Stimulated activated CD8-positive, alpha-beta memory T cell treated with anti-CD3 and anti-CD28 coated beads, Interleukin-15, amount 100 ng/mL, for 24 hours (primary cell): Measurements from ENCODE around the gene MBTPS1.
A peak's percentile ranks its signal among the peaks of the same experiment; 100 is the strongest.

Experiments
- DNase-seq: peaks from one replicate; pipeline ENCODE4 v3.0.0-alpha.2; 2020; ENCODE audit warnings: low read depth

MBTPS1 gene

GRCh38 chr16:84116720-84117493 lies at the start of gene MBTPS1:
TSS of gene MBTPS1 (minus strand) at chr16:84116942. CDS start at chr16:84101783, 15,159 bp downstream.
- peak; percentile 97 for DNase-seq

GRCh38 chr16:84165746-84166145 lies 49.0 kb upstream of the MBTPS1 start:
- no peak for DNase-seq

GRCh38 chr16:84161801-84162200 lies 45.1 kb upstream of the MBTPS1 start:
- no peak for DNase-seq

- no peak for DNase-seq
Measured at GRCh38 chr16:84161037-84161436, 44.3 kb upstream of the MBTPS1 start.

GRCh38 chr16:84159800-84160199 lies 43.1 kb upstream of the MBTPS1 start:
- no peak for DNase-seq

GRCh38 chr16:84159007-84159406 lies 42.3 kb upstream of the MBTPS1 start:
- DNase-seq, result no peak

- DNase-seq, result no peak
Measured at GRCh38 chr16:84156342-84156784, 39.6 kb upstream of the MBTPS1 start.

- no peak for DNase-seq
Measured at GRCh38 chr16:84155771-84156170, 39.0 kb upstream of the MBTPS1 start.

GRCh38 chr16:84155226-84155625 lies 38.5 kb upstream of the MBTPS1 start:
- no peak for DNase-seq

- DNase-seq, result no peak
Measured at GRCh38 chr16:84153660-84154214, 37.0 kb upstream of the MBTPS1 start.

GRCh38 chr16:84150926-84151325 lies 34.2 kb upstream of the MBTPS1 start:
- no peak for DNase-seq

GRCh38 chr16:84144859-84145639 lies 28.3 kb upstream of the MBTPS1 start, which contains the start of the genes DNAAF1 and HSDL1:
TSS of gene DNAAF1 (plus strand) at chr16:84145308. CDS start at chr16:84145441, 133 bp downstream.
TSS of gene HSDL1 (minus strand) at chr16:84145177. CDS start at chr16:84131321, 13,856 bp downstream.
- DNase-seq, result peak; percentile 95

GRCh38 chr16:84144209-84144858 lies 27.6 kb upstream of the MBTPS1 start:
- peak; percentile 14 for DNase-seq

- DNase-seq, result no peak
Measured at GRCh38 chr16:84143784-84144199, 27.1 kb upstream of the MBTPS1 start.

GRCh38 chr16:84143081-84143480 lies 26.3 kb upstream of the MBTPS1 start:
- no peak for DNase-seq

GRCh38 chr16:84141143-84141670 lies 24.5 kb upstream of the MBTPS1 start:
- no peak for DNase-seq

GRCh38 chr16:84139628-84140258 lies 23.0 kb upstream of the MBTPS1 start:
- DNase-seq, result no peak

GRCh38 chr16:84138824-84139627 lies 22.3 kb upstream of the MBTPS1 start:
- DNase-seq, result no peak

GRCh38 chr16:84138500-84138823 lies 21.7 kb upstream of the MBTPS1 start:
- DNase-seq, result no peak

- DNase-seq, result no peak
Measured at GRCh38 chr16:84137769-84138357, 21.1 kb upstream of the MBTPS1 start.
